ES-I3 (cell line): Measurements from ENCODE around the gene MPRIP.

Source experiments
- H3K36me3 ChIP-seq: 2 replicates; pipeline ENCODE4 v1.6.1; 2013; ENCODE audit warnings: mild to moderate bottlenecking, low read length, control low read depth, moderate library complexity; ENCODE audit not compliant: insufficient read depth
- H3K4me1 ChIP-seq: 2 replicates; pipeline ENCODE4 v1.6.1; 2013; ENCODE audit warnings: mild to moderate bottlenecking, control low read depth, low read length; ENCODE audit not compliant: insufficient read depth
- H3K9ac ChIP-seq: 2 replicates; pipeline ENCODE4 v1.6.1; 2013; ENCODE audit warnings: low read depth, mild to moderate bottlenecking, low read length, moderate library complexity
- H3K9me3 ChIP-seq: 2 replicates; pipeline ENCODE4 v1.6.1; 2013; ENCODE audit warnings: mild to moderate bottlenecking, low read length, moderate library complexity; ENCODE audit not compliant: control insufficient read depth, insufficient read depth

Gene MPRIP

GRCh38 chr17:17124341-17124740 is 82.1 kb downstream of the MPRIP start:
- no peaks in the 10 kb centered on the region for H3K9me3 ChIP-seq
- H3K36me3 ChIP-seq: no peaks in the 10 kb centered on the region
- H3K9ac ChIP-seq: no peak overlapping the region
- no peaks in the 10 kb centered on the region for H3K4me1 ChIP-seq

- Histone ChIP-seq H3K36me3 (no peaks in the 10 kb centered on the region), H3K4me1 (no peaks in the 10 kb centered on the region), H3K9me3 (no peaks in the 10 kb centered on the region), H3K9ac (no peak overlapping the region)
These were observed 83.2 kb downstream of the MPRIP start for GRCh38 chr17:17125136-17126084.

- H3K36me3 ChIP-seq: no peaks in the 10 kb centered on the region; the same call in 1 of the 2 replicates
- H3K4me1 ChIP-seq: no peaks in the 10 kb centered on the region
- H3K9ac ChIP-seq: no peak overlapping the region
- no peaks in the 10 kb centered on the region for H3K9me3 ChIP-seq
These were observed 84.2 kb downstream of the MPRIP start for GRCh38 chr17:17126131-17127110.

GRCh38 chr17:17127156-17127555 is 84.9 kb downstream of the MPRIP start:
- no peaks in the 10 kb centered on the region for H3K4me1 ChIP-seq
- H3K9me3 ChIP-seq: no peaks in the 10 kb centered on the region
- H3K9ac ChIP-seq: no peak overlapping the region
- no peaks in the 10 kb centered on the region; the same call in 1 of the 2 replicates for H3K36me3 ChIP-seq

- H3K9me3 ChIP-seq: no peaks in the 10 kb centered on the region
- H3K36me3 ChIP-seq: no peaks in the 10 kb centered on the region; the same call in 1 of the 2 replicates
- no peaks in the 10 kb centered on the region for H3K4me1 ChIP-seq
- no peak overlapping the region for H3K9ac ChIP-seq
These were observed 85.6 kb downstream of the MPRIP start for GRCh38 chr17:17127730-17128291.

GRCh38 chr17:17128476-17129075 is 86.3 kb downstream of the MPRIP start:
- Histone ChIP-seq H3K9me3 (no peaks in the 10 kb centered on the region), H3K9ac (no peak overlapping the region), H3K4me1 (no peaks in the 10 kb centered on the region), H3K36me3 (no peaks in the 10 kb centered on the region; the same call in 1 of the 2 replicates)

- H3K4me1 ChIP-seq: no peaks in the 10 kb centered on the region
- H3K9ac ChIP-seq: no peak overlapping the region
- no peaks in the 10 kb centered on the region; the same call in 1 of the 2 replicates for H3K36me3 ChIP-seq
- H3K9me3 ChIP-seq: no peaks in the 10 kb centered on the region
These were observed 87.2 kb downstream of the MPRIP start for GRCh38 chr17:17129466-17129865.

GRCh38 chr17:17130077-17130844 is 88.0 kb downstream of the MPRIP start:
- H3K4me1 ChIP-seq: no peaks in the 10 kb centered on the region
- H3K9me3 ChIP-seq: no peaks in the 10 kb centered on the region
- no peaks in the 10 kb centered on the region; the same call in 1 of the 2 replicates for H3K36me3 ChIP-seq
- no peak overlapping the region for H3K9ac ChIP-seq

- no peak overlapping the region for H3K9ac ChIP-seq
- no peaks in the 10 kb centered on the region; the same call in 1 of the 2 replicates for H3K36me3 ChIP-seq
- H3K9me3 ChIP-seq: no peaks in the 10 kb centered on the region
- H3K4me1 ChIP-seq: no peaks in the 10 kb centered on the region
These were observed 89.6 kb downstream of the MPRIP start for GRCh38 chr17:17131839-17132238.

- Histone ChIP-seq H3K36me3 (no peaks in the 10 kb centered on the region; the same call in 1 of the 2 replicates), H3K4me1 (no peaks in the 10 kb centered on the region), H3K9ac (no peak overlapping the region), H3K9me3 (no peaks in the 10 kb centered on the region)
These were observed 90.5 kb downstream of the MPRIP start for GRCh38 chr17:17132746-17133145.

GRCh38 chr17:17134051-17134956 is 92.0 kb downstream of the MPRIP start:
- H3K4me1 ChIP-seq: no peaks in the 10 kb centered on the region
- H3K36me3 ChIP-seq: peaks cover 4% of the 10 kb centered on the region
- no peaks in the 10 kb centered on the region for H3K9me3 ChIP-seq
- H3K9ac ChIP-seq: no peak overlapping the region

GRCh38 chr17:17134957-17135333 is 92.7 kb downstream of the MPRIP start:
- 0 out of 2 replicates have a peak, but pooled peaks cover 2% of the 10 kb centered on the region for H3K4me1 ChIP-seq
- no peak overlapping the region for H3K9ac ChIP-seq
- H3K9me3 ChIP-seq: no peaks in the 10 kb centered on the region
- H3K36me3 ChIP-seq: peaks cover 7% of the 10 kb centered on the region
